HepG2 (cell line): ENCODE results near the gene SLC16A1. TPM values are rescaled to one million over a fixed set of nuclear protein-coding genes. Genes with fewer than 3 reads are reported as not detected.

Experiments
- CBX2 ChIP-seq, 2 experiments: fragments of 200-600 bp in 1 of 2; sonication (generic); formaldehyde crosslinking in 1 of 2; IDR thresholded peaks; 2 replicates each; pipeline versions ENCODE4 v1.7.0 to v1.8.1; 2018 to 2022; ENCODE audit warnings: low read depth in 2 of 2, low read length in 1 of 2, mild to moderate bottlenecking in 1 of 2, missing genetic modification reagents in 1 of 2
- EHMT2 ChIP-seq: fragments of 200-600 bp; sonication (generic); IDR thresholded peaks from 2 replicates; pipeline ENCODE4 v1.7.0; 2017; ENCODE audit warnings: antibody characterized with exemption, low read depth, low read length, borderline replicate concordance
- HNF4G ChIP-seq, 2 experiments: sonication (generic) in 1 of 2; formaldehyde crosslinking in 1 of 2; IDR thresholded peaks; 2 replicates each; pipeline versions ENCODE4 v1.4.0 to v1.6.1; 2011 to 2020; ENCODE audit warnings: borderline replicate concordance in 2 of 2, low read depth in 2 of 2, mild to moderate bottlenecking in 2 of 2, low read length in 1 of 2, missing genetic modification reagents in 1 of 2, moderate library complexity in 1 of 2
- HNRNPUL1 ChIP-seq: fragments of 200-400 bp; formaldehyde crosslinking; IDR thresholded peaks from 2 replicates; pipeline ENCODE4 v1.6.1; 2017; ENCODE audit warnings: low read depth, mild to moderate bottlenecking, low read length, moderate library complexity
- MTF2 ChIP-seq: sonication (generic); formaldehyde crosslinking; IDR thresholded peaks from 2 replicates; pipeline ENCODE4 v1.5.0; 2020; ENCODE audit warnings: missing genetic modification reagents, borderline replicate concordance
- PBX2 ChIP-seq: IDR thresholded peaks from 2 replicates; pipeline ENCODE4 v1.6.1; 2016; ENCODE audit warnings: control low read depth
- PHB2 ChIP-seq: fragments of 450-650 bp; IDR thresholded peaks from 2 replicates; pipeline ENCODE4 v1.6.1; 2018; ENCODE audit not compliant: partially characterized antibody
- PRDM4 ChIP-seq: sonication (generic); formaldehyde crosslinking; IDR thresholded peaks from 2 replicates; pipeline ENCODE4 v1.9.0; 2021; ENCODE audit warnings: missing genetic modification reagents, borderline replicate concordance
- RFX5 ChIP-seq: IDR thresholded peaks from 2 replicates; pipeline ENCODE4 v1.6.1; 2011; ENCODE audit warnings: low read depth, low read length, improper control_type of control experiment
- SP1 ChIP-seq, 2 experiments: fragments of 450-650 bp in 1 of 2; sonication (generic) in 1 of 2; formaldehyde crosslinking in 1 of 2; IDR thresholded peaks; 2 replicates each; pipeline versions ENCODE4 v1.4.0 to v1.6.1; 2016 to 2020; ENCODE audit warnings: missing genetic modification reagents in 1 of 2
- ZBTB10 ChIP-seq: sonication (generic); formaldehyde crosslinking; IDR thresholded peaks from 2 replicates; pipeline ENCODE4 v1.4.0; 2020; ENCODE audit warnings: missing genetic modification reagents, borderline replicate concordance
- ZBTB46 ChIP-seq: sonication (generic); formaldehyde crosslinking; IDR thresholded peaks from 2 replicates; pipeline ENCODE4 v1.4.0; 2020; ENCODE audit warnings: mild to moderate bottlenecking, missing genetic modification reagents, borderline replicate concordance
- ZKSCAN8 ChIP-seq: IDR thresholded peaks from 2 replicates; pipeline ENCODE4 v1.6.1; 2016; ENCODE audit warnings: borderline replicate concordance, missing genetic modification reagents, missing compliant biosample characterization
- ZNF256 ChIP-seq: sonication (generic); formaldehyde crosslinking; conservative IDR thresholded peaks from 2 replicates; pipeline ENCODE4 v1.4.0; 2020; ENCODE audit warnings: missing genetic modification reagents
- ZNF263 ChIP-seq: sonication (generic); formaldehyde crosslinking; IDR thresholded peaks from 2 replicates; pipeline ENCODE4 v1.4.0; 2020; ENCODE audit warnings: missing genetic modification reagents
- ZNF564 ChIP-seq: sonication (generic); formaldehyde crosslinking; IDR thresholded peaks from 2 replicates; pipeline ENCODE4 v1.8.1; 2023; ENCODE audit warnings: mild to moderate bottlenecking, missing genetic modification reagents
- ZNF619 ChIP-seq: sonication (generic); formaldehyde crosslinking; IDR thresholded peaks from 2 replicates; pipeline ENCODE4 v1.4.0; 2020; ENCODE audit warnings: mild to moderate bottlenecking, missing genetic modification reagents
- ZSCAN30 ChIP-seq: sonication (generic); formaldehyde crosslinking; IDR thresholded peaks from 2 replicates; pipeline ENCODE4 v1.5.0; 2020; ENCODE audit warnings: mild to moderate bottlenecking, missing genetic modification reagents
- polyA plus RNA-seq, 8 experiments: library from polyadenylated mRNA; depleted of rRNA in 3 of 8; stranded (reverse) in 7 of 8; unstranded in 1 of 8; fragments of >200 nt; fragmentation: Illumina TruSeq in 4 of 8; extraction: Trizol in 4 of 8; gene quantifications; 2 replicates each; pipeline versions ENCODE4 v1.2.1 to v1.2.3, GENCODE V29; 2011 to 2016; ENCODE audit warnings: low read depth in 4 of 8, missing spikeins in 1 of 8, mixed read lengths in 1 of 8; ENCODE audit not compliant: insufficient read depth in 1 of 8
- total RNA-seq, 5 experiments: library from RNA; depleted of rRNA; stranded (reverse); fragments of >200 nt; fragmentation: Illumina TruSeq; extraction: Trizol; gene quantifications; 2 replicates each; pipeline ENCODE4 v1.2.3, GENCODE V29; 2016; ENCODE audit warnings: low read depth in 1 of 5

SLC16A1 gene
- total and polyA plus RNA-seq, 2 of the 13 experiments (the other 11 are each of a cell fraction or from before 2014, with no cell fraction given) = 106 to 142 TPM

GRCh38 chr1:112955773-112956543 is at the start of gene SLC16A1 (continued):
- TF ChIP-seq ZBTB46 = no peak; the same call in 1 of the 2 replicates
- TF ChIP-seq RFX5 = no peak
- TF ChIP-seq ZBTB10 (CRISPR knock-in tag) = no peak
- no peak for TF ChIP-seq HNRNPUL1
- TF ChIP-seq HNF4G (IDR thresholded peaks at IDR 0.05; ENCODE audit: borderline replicate concordance, low read depth, low read length) = 0 out of 2 replicates have a peak, but pooled peaks have one; percentile 20
- TF ChIP-seq HNF4G (CRISPR knock-in tag; IDR thresholded peaks at IDR 0.05; ENCODE audit: borderline replicate concordance, low read depth) = no peak
- peak; percentile 70; the same call in 1 of the 2 replicates for TF ChIP-seq ZNF564 (CRISPR knock-in tag)
- no peak for TF ChIP-seq EHMT2
- no peak for TF ChIP-seq PRDM4 (CRISPR knock-in tag)
- TF ChIP-seq PHB2 = no peak
- TF ChIP-seq ZSCAN30 (CRISPR knock-in tag) = 0 out of 2 replicates have a peak, but pooled peaks have one; percentile 4
- no peak for TF ChIP-seq CBX2 (IDR thresholded peaks at IDR 0.05; ENCODE audit: low read depth, low read length)
- no peak for TF ChIP-seq CBX2 (CRISPR knock-in tag; IDR thresholded peaks at IDR 0.05; ENCODE audit: low read depth)
- 0 out of 2 replicates have a peak, but pooled peaks have one; percentile 7 for TF ChIP-seq ZNF263 (CRISPR knock-in tag)
- TF ChIP-seq ZNF256 (CRISPR knock-in tag) = peak; percentile 69; the same call in 1 of the 2 replicates
- TF ChIP-seq ZKSCAN8 (CRISPR knock-in tag) = peak; percentile 59; the same call in 1 of the 2 replicates
- no peak for TF ChIP-seq SP1 (IDR thresholded peaks at IDR 0.05)
- peak; percentile 47; the same call in 1 of the 2 replicates for TF ChIP-seq SP1 (CRISPR knock-in tag; IDR thresholded peaks at IDR 0.05)
- TF ChIP-seq MTF2 = peak; percentile 86
- no peak for TF ChIP-seq PBX2 (CRISPR knock-in tag)
- peak; percentile 58; the same call in 1 of the 2 replicates for TF ChIP-seq ZNF619
